ENCODE measurements around the gene BOD1L2.

DNA sequence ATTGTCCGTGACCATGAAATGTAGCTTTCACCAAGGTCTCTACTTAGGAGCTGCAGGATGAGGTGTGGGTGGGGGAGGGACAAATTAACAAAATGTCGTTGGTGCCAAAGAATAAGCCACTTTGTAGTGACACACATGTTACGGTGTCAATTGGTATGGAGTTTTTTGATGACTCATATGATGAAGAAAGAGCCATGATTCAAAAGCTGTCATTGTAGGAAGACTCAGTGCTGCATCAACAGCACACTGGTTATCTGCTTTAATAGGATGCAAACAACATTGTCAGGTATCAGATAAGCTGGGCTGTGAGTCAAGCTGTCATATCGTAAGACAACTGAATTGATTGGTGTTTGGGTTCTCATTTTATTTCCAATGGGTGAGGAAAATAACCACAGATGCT, 36.6 kb upstream of the BOD1L2 start:
- TF ChIP-seq ZBTB40 (IDR thresholded peaks at IDR 0.05), result no peak
- TF ChIP-seq ZBTB40 (CRISPR knock-in tag; IDR thresholded peaks at IDR 0.05), result no peak
- TF ChIP-seq ELF4 (CRISPR knock-in tag; IDR thresholded peaks at IDR 0.05; ENCODE audit: borderline replicate concordance), result no peak
- no peak for TF ChIP-seq ZNF44 (CRISPR knock-in tag; IDR thresholded peaks at IDR 0.05)
- no peak for TF ChIP-seq CHCHD3 (CRISPR knock-in tag; IDR thresholded peaks at IDR 0.05)
- TF ChIP-seq CBX2 (IDR thresholded peaks at IDR 0.05; ENCODE audit: low read depth, low read length), result no peak
- no peak for TF ChIP-seq CBX2 (CRISPR knock-in tag; IDR thresholded peaks at IDR 0.05; ENCODE audit: low read depth)
- TF ChIP-seq, protein P1, sequence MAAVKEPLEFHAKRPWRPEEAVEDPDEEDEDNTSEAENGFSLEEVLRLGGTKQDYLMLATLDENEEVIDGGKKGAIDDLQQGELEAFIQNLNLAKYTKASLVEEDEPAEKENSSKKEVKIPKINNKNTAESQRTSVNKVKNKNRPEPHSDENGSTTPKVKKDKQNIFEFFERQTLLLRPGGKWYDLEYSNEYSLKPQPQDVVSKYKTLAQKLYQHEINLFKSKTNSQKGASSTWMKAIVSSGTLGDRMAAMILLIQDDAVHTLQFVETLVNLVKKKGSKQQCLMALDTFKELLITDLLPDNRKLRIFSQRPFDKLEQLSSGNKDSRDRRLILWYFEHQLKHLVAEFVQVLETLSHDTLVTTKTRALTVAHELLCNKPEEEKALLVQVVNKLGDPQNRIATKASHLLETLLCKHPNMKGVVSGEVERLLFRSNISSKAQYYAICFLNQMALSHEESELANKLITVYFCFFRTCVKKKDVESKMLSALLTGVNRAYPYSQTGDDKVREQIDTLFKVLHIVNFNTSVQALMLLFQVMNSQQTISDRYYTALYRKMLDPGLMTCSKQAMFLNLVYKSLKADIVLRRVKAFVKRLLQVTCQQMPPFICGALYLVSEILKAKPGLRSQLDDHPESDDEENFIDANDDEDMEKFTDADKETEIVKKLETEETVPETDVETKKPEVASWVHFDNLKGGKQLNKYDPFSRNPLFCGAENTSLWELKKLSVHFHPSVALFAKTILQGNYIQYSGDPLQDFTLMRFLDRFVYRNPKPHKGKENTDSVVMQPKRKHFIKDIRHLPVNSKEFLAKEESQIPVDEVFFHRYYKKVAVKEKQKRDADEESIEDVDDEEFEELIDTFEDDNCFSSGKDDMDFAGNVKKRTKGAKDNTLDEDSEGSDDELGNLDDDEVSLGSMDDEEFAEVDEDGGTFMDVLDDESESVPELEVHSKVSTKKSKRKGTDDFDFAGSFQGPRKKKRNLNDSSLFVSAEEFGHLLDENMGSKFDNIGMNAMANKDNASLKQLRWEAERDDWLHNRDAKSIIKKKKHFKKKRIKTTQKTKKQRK (IDR thresholded peaks at IDR 0.05; ENCODE audit: low read length), result no peak
